Sigmoid colon (tissue), 7 donors: ENCODE data around the gene HS6ST2. TPM values are rescaled to one million over a fixed set of nuclear protein-coding genes. Genes with fewer than 3 reads are reported as not detected.

Experiments used
- DNase-seq: peaks from one replicate; pipeline ENCODE4 v3.0.0-alpha.2; 2019
- H3K27ac ChIP-seq, 4 donors: fragments of 200-600 bp; sonication (generic); one replicate each; pipeline ENCODE4 v1.5.1; 2016 to 2019; ENCODE audit warnings: mild to moderate bottlenecking in 1 of 4
- H3K27me3 ChIP-seq, 3 donors: fragments of 200-600 bp; sonication (generic); one replicate each; pipeline ENCODE4 v1.5.1; 2019; ENCODE audit warnings: mild to moderate bottlenecking in 1 of 3
- H3K36me3 ChIP-seq, 4 donors: fragments of 200-600 bp; sonication (generic); one replicate each; pipeline ENCODE4 v1.5.1; 2016 to 2019
- H3K4me1 ChIP-seq, 4 donors: fragments of 200-600 bp; sonication (generic); one replicate each; pipeline ENCODE4 v1.5.1; 2017 to 2019
- H3K4me3 ChIP-seq, 4 donors: fragments of 200-600 bp; sonication (generic); one replicate each; pipeline ENCODE4 v1.5.1; 2017 to 2019; ENCODE audit warnings: mild to moderate bottlenecking in 2 of 4, moderate library complexity in 1 of 4
- H3K9me3 ChIP-seq, 4 donors: fragments of 200-600 bp in 3 of 4; sonication (generic) in 3 of 4; one replicate each; pipeline versions ENCODE4 v1.5.1 to v1.6.1; 2013 to 2019
- CTCF ChIP-seq, 4 experiments: fragments of 450-650 bp in 3 of 4; fragments of 200-600 bp in 1 of 4; IDR thresholded peaks; one replicate each; pipeline ENCODE4 v1.5.1; 2016 to 2019; ENCODE audit warnings: antibody characterized with exemption in 4 of 4, mild to moderate bottlenecking in 3 of 4, moderate library complexity in 2 of 4
- EP300 ChIP-seq, 4 donors: sonication (generic); formaldehyde crosslinking; IDR thresholded peaks; one replicate each; pipeline ENCODE4 v1.6.1; 2017; ENCODE audit warnings: antibody characterized with exemption in 4 of 4
- POLR2A ChIP-seq, 2 donors: fragments of 450-650 bp; IDR thresholded peaks; one replicate each; pipeline ENCODE4 v1.6.1; 2016; ENCODE audit warnings: antibody characterized with exemption in 2 of 2, mild to moderate bottlenecking in 2 of 2, moderate library complexity in 2 of 2
- POLR2AphosphoS5 ChIP-seq, 4 donors: sonication (generic); formaldehyde crosslinking; IDR thresholded peaks; one replicate each; pipeline ENCODE4 v1.6.1; 2017; ENCODE audit warnings: antibody characterized with exemption in 4 of 4
- WGBS, 2 donors: extraction: QIAGEN DNeasy Blood & Tissue Kit; methylation state at CpG; one replicate each; pipeline ENCODE4 v1.1.7; 2013; 5-methylcytosine and 5-hydroxymethylcytosine counted together
- intact Hi-C: fragments of 100-400 bp; cut with DNase I; formaldehyde crosslinking; loops from one replicate; pipeline ENCODE4 v1.15.1; 2023
- polyA plus RNA-seq, 3 donors: library from polyadenylated mRNA; stranded (reverse); fragments of 200-250 nt; gene quantifications; one replicate each; pipeline ENCODE4 v1.2.3, GENCODE V29; 2013
- total RNA-seq, 4 donors: library from RNA; depleted of rRNA; stranded (reverse); fragments of >200 nt; gene quantifications; one replicate each; pipeline ENCODE4 v1.1.0, GENCODE V29; 2016
- donor health status: healthy with polysubstance abuse.
- donor health status: Bipolar disorder and iron deficiency.
- donor health status: healthy.

HS6ST2 gene
- total and polyA plus RNA-seq, 7 donors, result under 0.01 to 0.82 (median 0.27) TPM; not detected in 1

- DNase-seq, result no peak
- intact Hi-C loops, result no loop called here
- Histone ChIP-seq H3K27ac (no peak overlapping the region), H3K9me3 (no peaks in the 10 kb centered on the region), H3K4me3 (no peak overlapping the region), H3K27me3 (no peaks in the 10 kb centered on the region), H3K4me1 (peaks cover 0 to 6% (median 0%) of the 10 kb centered on the region in 4 donors), H3K36me3 (no peaks in the 10 kb centered on the region)
- no peak for TF ChIP-seq CTCF (IDR thresholded peaks at IDR 0.05)
- no peak for TF ChIP-seq POLR2A (IDR thresholded peaks at IDR 0.05)
- TF ChIP-seq POLR2AphosphoS5 (IDR thresholded peaks at IDR 0.05), result peak in 2 of 4 donors; percentile 77 to 78
- no peak for TF ChIP-seq EP300 (IDR thresholded peaks at IDR 0.05)
- 81 to 85% methylated on average over 2 of the region's 2 CpGs for WGBS, 2 donors
Observed at GRCh38 chrX:132704769-132705168, 253.7 kb downstream of the HS6ST2 start.

- TF ChIP-seq CTCF (IDR thresholded peaks at IDR 0.05), result no peak
- TF ChIP-seq POLR2A (IDR thresholded peaks at IDR 0.05), result no peak
- no peak for TF ChIP-seq POLR2AphosphoS5 (IDR thresholded peaks at IDR 0.05)
- no peak for TF ChIP-seq EP300 (IDR thresholded peaks at IDR 0.05)
- H3K9me3 ChIP-seq, result no peaks in the 10 kb centered on the region
- H3K36me3 ChIP-seq, result no peaks in the 10 kb centered on the region
- H3K27ac ChIP-seq, result no peak overlapping the region
- intact Hi-C loops, result no loop called here
- WGBS, 2 donors, result 98 to 99% methylated on average over 3 of the region's 3 CpGs
- H3K4me1 ChIP-seq, result no peaks in the 10 kb centered on the region
- DNase-seq, result no peak
- H3K27me3 ChIP-seq, result no peaks in the 10 kb centered on the region
- H3K4me3 ChIP-seq, result no peak overlapping the region
Observed at GRCh38 chrX:132694382-132694781, 264.0 kb downstream of the HS6ST2 start.

GRCh38 chrX:132692526-132692925 lies 265.9 kb downstream of the HS6ST2 start:
- TF ChIP-seq CTCF (IDR thresholded peaks at IDR 0.05) (no peak), POLR2AphosphoS5 (IDR thresholded peaks at IDR 0.05) (no peak), EP300 (IDR thresholded peaks at IDR 0.05) (no peak), POLR2A (IDR thresholded peaks at IDR 0.05) (no peak)
- Histone ChIP-seq H3K27me3 (no peaks in the 10 kb centered on the region), H3K9me3 (no peaks in the 10 kb centered on the region), H3K36me3 (no peaks in the 10 kb centered on the region), H3K4me3 (no peak overlapping the region), H3K4me1 (no peaks in the 10 kb centered on the region), H3K27ac (no peak overlapping the region)
- WGBS, 2 donors, result 87 to 97% methylated on average over 1 of the region's 1 CpG
- intact Hi-C loops, result no loop called here
- DNase-seq, result no peak

- intact Hi-C loops, result no loop called here
- Histone ChIP-seq H3K4me1 (no peaks in the 10 kb centered on the region), H3K9me3 (no peaks in the 10 kb centered on the region), H3K4me3 (no peak overlapping the region), H3K36me3 (no peaks in the 10 kb centered on the region), H3K27ac (no peak overlapping the region), H3K27me3 (no peaks in the 10 kb centered on the region)
- WGBS, 2 donors, result 85 to 88% methylated on average over 6 of the region's 6 CpGs
- DNase-seq, result no peak
- TF ChIP-seq POLR2A (IDR thresholded peaks at IDR 0.05) (no peak), POLR2AphosphoS5 (IDR thresholded peaks at IDR 0.05) (no peak), CTCF (IDR thresholded peaks at IDR 0.05) (no peak), EP300 (IDR thresholded peaks at IDR 0.05) (no peak)
Observed at GRCh38 chrX:132692066-132692465, 266.4 kb downstream of the HS6ST2 start.
